HepG2 (cell line): Measurements from ENCODE around the gene PSMD5. TPM values are rescaled to one million over a fixed set of nuclear protein-coding genes. Genes with fewer than 3 reads are reported as not detected.

Source experiments
- GLMP ChIP-seq: sonication (generic); formaldehyde crosslinking; IDR thresholded peaks from 2 replicates; pipeline ENCODE4 v1.9.0; 2021; ENCODE audit warnings: missing genetic modification reagents, mild to moderate bottlenecking, borderline replicate concordance
- HNF1B ChIP-seq: sonication (generic); formaldehyde crosslinking; IDR thresholded peaks from 2 replicates; pipeline ENCODE4 v1.5.1; 2020; ENCODE audit warnings: mild to moderate bottlenecking, moderate library complexity, missing genetic modification reagents
- HOXA5 ChIP-seq: sonication (generic); formaldehyde crosslinking; IDR thresholded peaks from 2 replicates; pipeline ENCODE4 v1.4.0; 2020; ENCODE audit warnings: missing genetic modification reagents
- JUNB ChIP-seq: sonication (generic); formaldehyde crosslinking; IDR thresholded peaks from 2 replicates; pipeline ENCODE4 v1.8.0; 2022; ENCODE audit warnings: missing genetic modification reagents, mild to moderate bottlenecking, borderline replicate concordance
- POLR2G ChIP-seq: fragments of 200-400 bp; formaldehyde crosslinking; IDR thresholded peaks from 2 replicates; pipeline ENCODE4 v1.6.1; 2018; ENCODE audit warnings: mild to moderate bottlenecking, low read depth, low read length, moderate library complexity
- PRMT3 ChIP-seq: sonication (generic); formaldehyde crosslinking; IDR thresholded peaks from 2 replicates; pipeline ENCODE4 v1.8.1; 2022; ENCODE audit warnings: low read depth, mild to moderate bottlenecking, moderate library complexity, missing genetic modification reagents, borderline replicate concordance
- ZMYM4 ChIP-seq: sonication (generic); formaldehyde crosslinking; IDR thresholded peaks from 2 replicates; pipeline ENCODE4 v1.8.1; 2023; ENCODE audit warnings: mild to moderate bottlenecking, missing genetic modification reagents
- ZNF234 ChIP-seq: sonication (generic); formaldehyde crosslinking; conservative IDR thresholded peaks from 2 replicates; pipeline ENCODE4 v1.5.1; 2020; ENCODE audit warnings: mild to moderate bottlenecking, missing genetic modification reagents
- ZNF296 ChIP-seq: sonication (generic); formaldehyde crosslinking; conservative IDR thresholded peaks from 2 replicates; pipeline ENCODE4 v1.5.0; 2020; ENCODE audit warnings: mild to moderate bottlenecking, missing genetic modification reagents
- ZNF530 ChIP-seq: sonication (generic); formaldehyde crosslinking; IDR thresholded peaks from 2 replicates; pipeline ENCODE4 v1.5.0; 2020; ENCODE audit warnings: low read depth, mild to moderate bottlenecking, missing genetic modification reagents
- ZNF543 ChIP-seq: sonication (generic); formaldehyde crosslinking; IDR thresholded peaks from 2 replicates; pipeline ENCODE4 v1.4.0; 2020; ENCODE audit warnings: mild to moderate bottlenecking, missing genetic modification reagents
- ZNF672 ChIP-seq: sonication (generic); formaldehyde crosslinking; IDR thresholded peaks from 2 replicates; pipeline ENCODE4 v1.8.1; 2022; ENCODE audit warnings: missing genetic modification reagents
- polyA plus RNA-seq, 8 experiments: library from polyadenylated mRNA; depleted of rRNA in 3 of 8; stranded (reverse) in 7 of 8; unstranded in 1 of 8; fragments of >200 nt; fragmentation: Illumina TruSeq in 4 of 8; extraction: Trizol in 4 of 8; gene quantifications; 2 replicates each; pipeline versions ENCODE4 v1.2.1 to v1.2.3, GENCODE V29; 2011 to 2016; ENCODE audit warnings: low read depth in 4 of 8, missing spikeins in 1 of 8, mixed read lengths in 1 of 8; ENCODE audit not compliant: insufficient read depth in 1 of 8
- total RNA-seq, 5 experiments: library from RNA; depleted of rRNA; stranded (reverse); fragments of >200 nt; fragmentation: Illumina TruSeq; extraction: Trizol; gene quantifications; 2 replicates each; pipeline ENCODE4 v1.2.3, GENCODE V29; 2016; ENCODE audit warnings: low read depth in 1 of 5
- TF ChIP-seq, protein P1 (sequence below): IDR thresholded peaks from 2 replicates; pipeline ENCODE4 v1.6.1; 2016; ENCODE audit warnings: mild to moderate bottlenecking, missing biosample characterization, missing genetic modification reagents
- TF ChIP-seq, protein P2 (sequence below): sonication (generic); formaldehyde crosslinking; IDR thresholded peaks from 2 replicates; pipeline ENCODE4 v1.5.0; 2020; ENCODE audit warnings: mild to moderate bottlenecking, missing genetic modification reagents
- TF ChIP-seq, protein P3 (sequence below), 2 experiments: sonication (generic) in 1 of 2; formaldehyde crosslinking in 1 of 2; IDR thresholded peaks; 2 replicates each; pipeline versions ENCODE4 v1.6.1 to v1.9.0; 2014 to 2022; ENCODE audit warnings: antibody characterized with exemption in 1 of 2, borderline replicate concordance in 1 of 2, inconsistent platforms in 1 of 2, low read depth in 1 of 2, missing genetic modification reagents in 1 of 2
- TF ChIP-seq, protein P4 (sequence below): sonication (generic); formaldehyde crosslinking; IDR thresholded peaks from 2 replicates; pipeline ENCODE4 v1.4.0; 2020; ENCODE audit warnings: missing genetic modification reagents

PSMD5 gene
- total and polyA plus RNA-seq, 2 of the 13 experiments (the other 11 are each of a cell fraction or from before 2014, with no cell fraction given) = 12.7 to 18.1 TPM

- TF ChIP-seq ZNF234 (CRISPR knock-in tag) = no peak
- TF ChIP-seq, protein P1, sequence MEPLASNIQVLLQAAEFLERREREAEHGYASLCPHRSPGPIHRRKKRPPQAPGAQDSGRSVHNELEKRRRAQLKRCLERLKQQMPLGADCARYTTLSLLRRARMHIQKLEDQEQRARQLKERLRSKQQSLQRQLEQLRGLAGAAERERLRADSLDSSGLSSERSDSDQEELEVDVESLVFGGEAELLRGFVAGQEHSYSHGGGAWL (CRISPR knock-in tag) = 0 out of 2 replicates have a peak, but pooled peaks have one; percentile 47
- TF ChIP-seq, protein P2, sequence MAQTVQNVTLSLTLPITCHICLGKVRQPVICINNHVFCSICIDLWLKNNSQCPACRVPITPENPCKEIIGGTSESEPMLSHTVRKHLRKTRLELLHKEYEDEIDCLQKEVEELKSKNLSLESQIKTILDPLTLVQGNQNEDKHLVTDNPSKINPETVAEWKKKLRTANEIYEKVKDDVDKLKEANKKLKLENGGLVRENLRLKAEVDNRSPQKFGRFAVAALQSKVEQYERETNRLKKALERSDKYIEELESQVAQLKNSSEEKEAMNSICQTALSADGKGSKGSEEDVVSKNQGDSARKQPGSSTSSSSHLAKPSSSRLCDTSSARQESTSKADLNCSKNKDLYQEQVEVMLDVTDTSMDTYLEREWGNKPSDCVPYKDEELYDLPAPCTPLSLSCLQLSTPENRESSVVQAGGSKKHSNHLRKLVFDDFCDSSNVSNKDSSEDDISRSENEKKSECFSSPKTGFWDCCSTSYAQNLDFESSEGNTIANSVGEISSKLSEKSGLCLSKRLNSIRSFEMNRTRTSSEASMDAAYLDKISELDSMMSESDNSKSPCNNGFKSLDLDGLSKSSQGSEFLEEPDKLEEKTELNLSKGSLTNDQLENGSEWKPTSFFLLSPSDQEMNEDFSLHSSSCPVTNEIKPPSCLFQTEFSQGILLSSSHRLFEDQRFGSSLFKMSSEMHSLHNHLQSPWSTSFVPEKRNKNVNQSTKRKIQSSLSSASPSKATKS = no peak
- no peak for TF ChIP-seq HOXA5 (CRISPR knock-in tag)
- TF ChIP-seq, protein P3, sequence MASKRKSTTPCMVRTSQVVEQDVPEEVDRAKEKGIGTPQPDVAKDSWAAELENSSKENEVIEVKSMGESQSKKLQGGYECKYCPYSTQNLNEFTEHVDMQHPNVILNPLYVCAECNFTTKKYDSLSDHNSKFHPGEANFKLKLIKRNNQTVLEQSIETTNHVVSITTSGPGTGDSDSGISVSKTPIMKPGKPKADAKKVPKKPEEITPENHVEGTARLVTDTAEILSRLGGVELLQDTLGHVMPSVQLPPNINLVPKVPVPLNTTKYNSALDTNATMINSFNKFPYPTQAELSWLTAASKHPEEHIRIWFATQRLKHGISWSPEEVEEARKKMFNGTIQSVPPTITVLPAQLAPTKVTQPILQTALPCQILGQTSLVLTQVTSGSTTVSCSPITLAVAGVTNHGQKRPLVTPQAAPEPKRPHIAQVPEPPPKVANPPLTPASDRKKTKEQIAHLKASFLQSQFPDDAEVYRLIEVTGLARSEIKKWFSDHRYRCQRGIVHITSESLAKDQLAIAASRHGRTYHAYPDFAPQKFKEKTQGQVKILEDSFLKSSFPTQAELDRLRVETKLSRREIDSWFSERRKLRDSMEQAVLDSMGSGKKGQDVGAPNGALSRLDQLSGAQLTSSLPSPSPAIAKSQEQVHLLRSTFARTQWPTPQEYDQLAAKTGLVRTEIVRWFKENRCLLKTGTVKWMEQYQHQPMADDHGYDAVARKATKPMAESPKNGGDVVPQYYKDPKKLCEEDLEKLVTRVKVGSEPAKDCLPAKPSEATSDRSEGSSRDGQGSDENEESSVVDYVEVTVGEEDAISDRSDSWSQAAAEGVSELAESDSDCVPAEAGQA (IDR thresholded peaks at IDR 0.05; ENCODE audit: low read depth) = no peak
- TF ChIP-seq, protein P3 (CRISPR knock-in tag; IDR thresholded peaks at IDR 0.05; ENCODE audit: borderline replicate concordance) = no peak
- TF ChIP-seq ZMYM4 (CRISPR knock-in tag) = peak; percentile 72
- TF ChIP-seq ZNF672 (CRISPR knock-in tag) = no peak
- TF ChIP-seq JUNB = no peak
- no peak for TF ChIP-seq PRMT3 (CRISPR knock-in tag)
- TF ChIP-seq GLMP (CRISPR knock-in tag) = 0 out of 2 replicates have a peak, but pooled peaks have one; percentile 37
- peak; percentile 88 for TF ChIP-seq ZNF296 (CRISPR knock-in tag)
- TF ChIP-seq HNF1B = no peak
- TF ChIP-seq ZNF543 (CRISPR knock-in tag) = no peak
- TF ChIP-seq POLR2G = peak; percentile 59; the same call in 1 of the 2 replicates
- no peak for TF ChIP-seq ZNF530 (CRISPR knock-in tag)
- TF ChIP-seq, protein P4, sequence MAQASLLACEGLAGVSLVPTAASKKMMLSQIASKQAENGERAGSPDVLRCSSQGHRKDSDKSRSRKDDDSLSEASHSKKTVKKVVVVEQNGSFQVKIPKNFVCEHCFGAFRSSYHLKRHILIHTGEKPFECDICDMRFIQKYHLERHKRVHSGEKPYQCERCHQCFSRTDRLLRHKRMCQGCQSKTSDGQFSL (CRISPR knock-in tag) = peak; percentile 57; the same call in 1 of the 2 replicates
Measured at GRCh38 chr9:120877276-120878034, 34.7 kb upstream of the PSMD5 start (continued).
